Vagina (tissue), 2 donors: ENCODE measurements around the gene MYO9A. TPM values are rescaled to one million over a fixed set of nuclear protein-coding genes. Genes with fewer than 3 reads are reported as not detected.

Experiments used
- DNase-seq, 2 donors: peaks; one replicate each; pipeline ENCODE4 v3.0.0-alpha.2; 2017; ENCODE audit errors: extremely low spot score in 2 of 2
- H3K27ac ChIP-seq: fragments of 200-600 bp; sonication (generic); one replicate; pipeline ENCODE4 v1.5.1; 2019
- H3K27me3 ChIP-seq: fragments of 200-600 bp; sonication (generic); one replicate; pipeline ENCODE4 v1.5.1; 2019
- H3K36me3 ChIP-seq, 2 donors: fragments of 200-600 bp; sonication (generic); one replicate each; pipeline ENCODE4 v1.5.1; 2017 to 2019
- H3K4me1 ChIP-seq: fragments of 200-600 bp; sonication (generic); one replicate; pipeline ENCODE4 v1.5.1; 2019
- H3K4me3 ChIP-seq, 2 donors: fragments of 200-600 bp; sonication (generic); 1 replicate in 1 of 2; 2 replicates in 1 of 2; pipeline ENCODE4 v1.5.1; 2016 to 2019
- H3K9me3 ChIP-seq: fragments of 200-600 bp; sonication (generic); one replicate; pipeline ENCODE4 v1.5.1; 2019
- CTCF ChIP-seq, 3 experiments: fragments of 450-650 bp in 2 of 3; fragments of 200-600 bp in 1 of 3; sonication (generic) in 1 of 3; IDR thresholded peaks; one replicate each; pipeline ENCODE4 v1.5.1; 2017 to 2019; ENCODE audit warnings: antibody characterized with exemption in 3 of 3, mild to moderate bottlenecking in 2 of 3, moderate library complexity in 2 of 3
- POLR2A ChIP-seq, 2 donors: fragments of 450-650 bp; IDR thresholded peaks; one replicate each; pipeline ENCODE4 v1.6.1; 2017; ENCODE audit warnings: antibody characterized with exemption in 2 of 2, mild to moderate bottlenecking in 2 of 2, moderate library complexity in 2 of 2
- POLR2AphosphoS5 ChIP-seq, 2 donors: sonication (generic); formaldehyde crosslinking; IDR thresholded peaks; one replicate each; pipeline ENCODE4 v1.9.0; 2017; ENCODE audit warnings: antibody characterized with exemption in 2 of 2, mild to moderate bottlenecking in 2 of 2, low read depth in 1 of 2; ENCODE audit not compliant: insufficient read depth in 1 of 2
- intact Hi-C: fragments of 100-400 bp; cut with DNase I; formaldehyde crosslinking; loops from one replicate; pipeline ENCODE4 v1.15.1; 2023
- total RNA-seq: library from RNA; depleted of rRNA; stranded (reverse); fragments of >200 nt; gene quantifications from one replicate; pipeline ENCODE4 v1.2.3, GENCODE V29; 2016

MYO9A gene
- total RNA-seq, 1 donor from 2014 or later = 50.3 TPM

DNA sequence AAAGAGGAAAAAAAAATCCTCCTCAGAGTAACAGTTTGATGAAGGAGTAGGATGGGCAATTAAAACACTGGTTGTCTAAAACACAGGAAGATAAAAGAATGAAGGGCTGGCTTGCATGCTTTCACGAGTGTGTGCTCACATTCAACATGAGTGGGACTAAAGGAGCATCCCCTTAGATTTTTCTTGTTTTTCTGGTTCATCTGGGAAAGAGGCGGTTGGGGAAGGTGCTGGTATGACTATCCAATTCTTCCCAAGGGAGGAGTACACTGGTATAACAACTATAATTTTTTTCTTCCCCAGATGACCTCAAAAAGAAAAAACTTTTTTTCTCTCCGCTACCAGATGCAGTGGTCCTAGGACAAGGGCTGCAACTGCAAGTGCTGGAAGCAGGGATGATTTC is 143.7 kb downstream of the MYO9A start:
- Histone ChIP-seq H3K36me3 (peaks cover 0 to 13% of the 10 kb centered on the region in 2 donors), H3K4me1 (peaks cover 10% of the 10 kb centered on the region), H3K27ac (no peak overlapping the region), H3K4me3 (no peak overlapping the region), H3K9me3 (no peaks in the 10 kb centered on the region), H3K27me3 (no peaks in the 10 kb centered on the region)
- intact Hi-C loops = no loop called here
- DNase-seq = no peak
- TF ChIP-seq POLR2AphosphoS5 (IDR thresholded peaks at IDR 0.05; ENCODE audit: insufficient read depth in 1 of 2, low read depth in 1 of 2) = no peak
- TF ChIP-seq CTCF (IDR thresholded peaks at IDR 0.05) = no peak
- TF ChIP-seq POLR2A (IDR thresholded peaks at IDR 0.05) = no peak

DNA sequence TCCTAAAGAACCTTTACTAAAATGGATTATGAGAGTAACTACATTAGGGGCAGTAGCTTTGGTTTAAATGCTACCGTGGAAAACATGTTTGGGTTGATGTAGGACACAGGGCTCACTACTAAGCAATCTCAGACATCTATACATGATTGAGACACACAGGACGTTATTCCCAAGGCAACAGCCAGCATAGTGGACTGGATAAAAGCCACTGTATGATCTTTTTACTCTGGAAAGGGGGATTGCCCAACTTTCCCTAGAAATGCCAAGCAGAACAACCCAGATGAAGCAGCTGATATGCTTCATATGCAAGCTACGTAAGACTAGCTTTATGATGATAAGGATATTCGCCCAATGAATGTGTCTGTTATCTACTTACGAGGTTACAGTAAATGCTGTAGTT is 144.6 kb downstream of the MYO9A start:
- H3K27me3 ChIP-seq = no peaks in the 10 kb centered on the region
- H3K27ac ChIP-seq = no peak overlapping the region
- H3K4me3 ChIP-seq = no peak overlapping the region
- H3K4me1 ChIP-seq = peaks cover 10% of the 10 kb centered on the region
- DNase-seq = no peak
- intact Hi-C loops = no loop called here
- TF ChIP-seq POLR2AphosphoS5 (IDR thresholded peaks at IDR 0.05; ENCODE audit: insufficient read depth in 1 of 2, low read depth in 1 of 2) (no peak), POLR2A (IDR thresholded peaks at IDR 0.05) (no peak), CTCF (IDR thresholded peaks at IDR 0.05) (no peak)
- H3K36me3 ChIP-seq = peaks cover 0 to 13% of the 10 kb centered on the region in 2 donors
- no peaks in the 10 kb centered on the region for H3K9me3 ChIP-seq

DNA sequence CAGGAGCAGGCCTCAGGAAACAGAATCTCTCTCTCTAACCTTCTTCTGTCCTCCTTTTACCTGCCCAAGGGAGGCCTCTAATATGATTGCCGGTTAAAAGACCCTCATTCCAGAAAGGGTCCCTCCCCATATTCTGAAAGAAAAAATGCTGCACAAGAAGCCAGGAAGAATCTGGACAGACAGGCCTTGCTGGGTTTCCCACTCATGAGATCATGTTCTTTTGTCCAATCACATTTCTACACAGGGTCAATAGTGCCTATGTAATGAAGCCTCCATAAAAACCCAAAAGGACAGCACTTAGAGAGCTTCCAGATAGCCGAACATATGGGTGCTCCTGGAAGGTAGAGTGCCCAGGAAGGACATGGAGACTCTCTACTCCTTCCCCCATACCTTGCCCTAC is 146.0 kb downstream of the MYO9A start:
- no peaks in the 10 kb centered on the region for H3K9me3 ChIP-seq
- peaks cover 10% of the 10 kb centered on the region for H3K4me1 ChIP-seq
- no peak overlapping the region for H3K4me3 ChIP-seq
- H3K27me3 ChIP-seq = no peaks in the 10 kb centered on the region
- intact Hi-C loops = no loop called here
- H3K36me3 ChIP-seq = peaks cover 0 to 2% of the 10 kb centered on the region in 2 donors
- no peak overlapping the region for H3K27ac ChIP-seq
- no peak for DNase-seq
- no peak for TF ChIP-seq CTCF (IDR thresholded peaks at IDR 0.05)
- no peak for TF ChIP-seq POLR2A (IDR thresholded peaks at IDR 0.05)
- no peak for TF ChIP-seq POLR2AphosphoS5 (IDR thresholded peaks at IDR 0.05; ENCODE audit: insufficient read depth in 1 of 2, low read depth in 1 of 2)

DNA sequence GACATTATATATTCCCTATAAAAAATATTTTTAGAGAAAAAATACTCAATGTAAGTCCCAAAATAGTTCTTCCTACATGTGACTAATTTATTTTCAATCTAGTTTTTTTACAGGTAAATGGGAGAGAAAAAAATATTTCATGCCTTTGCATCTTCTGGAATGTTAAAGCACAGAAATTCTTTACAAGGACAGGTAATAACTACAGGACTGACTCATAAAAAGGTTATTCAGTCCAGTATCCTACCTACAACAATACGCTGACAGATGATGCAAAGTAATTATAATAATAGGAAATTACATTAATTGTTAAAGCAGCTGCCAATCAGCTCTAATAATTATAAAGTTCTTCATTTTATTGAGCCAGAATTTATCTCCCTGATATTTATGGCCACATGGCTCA is 147.5 kb downstream of the MYO9A start:
- peaks cover 10% of the 10 kb centered on the region for H3K4me1 ChIP-seq
- H3K27me3 ChIP-seq = no peaks in the 10 kb centered on the region

GRCh38 chr15:71962537-71962936 is 155.4 kb downstream of the MYO9A start:
- Histone ChIP-seq H3K4me1 (no peaks in the 10 kb centered on the region), H3K36me3 (no peaks in the 10 kb centered on the region), H3K9me3 (no peaks in the 10 kb centered on the region), H3K4me3 (no peak overlapping the region), H3K27ac (no peak overlapping the region), H3K27me3 (no peaks in the 10 kb centered on the region)
- intact Hi-C loops = no loop called here
- TF ChIP-seq POLR2A (IDR thresholded peaks at IDR 0.05) = no peak
- TF ChIP-seq POLR2AphosphoS5 (IDR thresholded peaks at IDR 0.05; ENCODE audit: insufficient read depth in 1 of 2, low read depth in 1 of 2) = no peak
- no peak for TF ChIP-seq CTCF (IDR thresholded peaks at IDR 0.05)
- DNase-seq = no peak

More for the DNA sequence above, 147.5 kb downstream of the MYO9A start:
- no peak for TF ChIP-seq POLR2A (IDR thresholded peaks at IDR 0.05)
- intact Hi-C loops = no loop called here
- H3K27ac ChIP-seq = no peak overlapping the region
- H3K9me3 ChIP-seq = no peaks in the 10 kb centered on the region
- H3K4me3 ChIP-seq = no peak overlapping the region
- H3K36me3 ChIP-seq = no peaks in the 10 kb centered on the region
- no peak for DNase-seq

- Histone ChIP-seq H3K4me3 (no peak overlapping the region), H3K4me1 (no peaks in the 10 kb centered on the region), H3K27ac (no peak overlapping the region), H3K9me3 (no peaks in the 10 kb centered on the region), H3K36me3 (no peaks in the 10 kb centered on the region), H3K27me3 (no peaks in the 10 kb centered on the region)
- no peak for DNase-seq
- TF ChIP-seq CTCF (IDR thresholded peaks at IDR 0.05) (no peak), POLR2A (IDR thresholded peaks at IDR 0.05) (no peak), POLR2AphosphoS5 (IDR thresholded peaks at IDR 0.05; ENCODE audit: insufficient read depth in 1 of 2, low read depth in 1 of 2) (no peak)
- intact Hi-C loops = no loop called here
Observed at GRCh38 chr15:71957026-71957425, 160.9 kb downstream of the MYO9A start.
